KOPT-K1 (cell line): Measurements from ENCODE around the gene PSORS1C2.

Source experiments
- H3K27ac ChIP-seq: fragments of 200-600 bp; sonication (generic); 2 replicates; pipeline ENCODE4 v1.5.1; 2016; ENCODE audit warnings: antibody characterized with exemption, mild to moderate bottlenecking, low read depth, low read length; ENCODE audit not compliant: poor library complexity, severe bottlenecking
- H3K36me3 ChIP-seq: fragments of 200-600 bp; sonication (generic); 2 replicates; pipeline ENCODE4 v1.5.1; 2017; ENCODE audit warnings: antibody characterized with exemption, mild to moderate bottlenecking, low read length, moderate library complexity; ENCODE audit not compliant: insufficient read depth
- H3K9me3 ChIP-seq: fragments of 200-600 bp; sonication (generic); 2 replicates; pipeline ENCODE4 v1.5.1; 2017; ENCODE audit warnings: antibody characterized with exemption, low read length, mild to moderate bottlenecking; ENCODE audit not compliant: insufficient read depth, poor library complexity, severe bottlenecking

The PSORS1C2 gene

GRCh38 chr6:31091680-31092079, 47.2 kb downstream of the PSORS1C2 start:
- H3K36me3 ChIP-seq = no peaks in the 10 kb centered on the region
- H3K9me3 ChIP-seq = no peaks in the 10 kb centered on the region
- no peak overlapping the region for H3K27ac ChIP-seq

GRCh38 chr6:31090973-31091364, 47.9 kb downstream of the PSORS1C2 start:
- Histone ChIP-seq H3K36me3 (no peaks in the 10 kb centered on the region), H3K9me3 (no peaks in the 10 kb centered on the region)

GRCh38 chr6:31090275-31090972, 48.4 kb downstream of the PSORS1C2 start:
- Histone ChIP-seq H3K36me3 (no peaks in the 10 kb centered on the region), H3K9me3 (no peaks in the 10 kb centered on the region), H3K27ac (no peak overlapping the region)

More at GRCh38 chr6:31090973-31091364, 47.9 kb downstream of the PSORS1C2 start:
- H3K27ac ChIP-seq = no peak overlapping the region
